ENCODE data around the gene KSR1.

DNA sequence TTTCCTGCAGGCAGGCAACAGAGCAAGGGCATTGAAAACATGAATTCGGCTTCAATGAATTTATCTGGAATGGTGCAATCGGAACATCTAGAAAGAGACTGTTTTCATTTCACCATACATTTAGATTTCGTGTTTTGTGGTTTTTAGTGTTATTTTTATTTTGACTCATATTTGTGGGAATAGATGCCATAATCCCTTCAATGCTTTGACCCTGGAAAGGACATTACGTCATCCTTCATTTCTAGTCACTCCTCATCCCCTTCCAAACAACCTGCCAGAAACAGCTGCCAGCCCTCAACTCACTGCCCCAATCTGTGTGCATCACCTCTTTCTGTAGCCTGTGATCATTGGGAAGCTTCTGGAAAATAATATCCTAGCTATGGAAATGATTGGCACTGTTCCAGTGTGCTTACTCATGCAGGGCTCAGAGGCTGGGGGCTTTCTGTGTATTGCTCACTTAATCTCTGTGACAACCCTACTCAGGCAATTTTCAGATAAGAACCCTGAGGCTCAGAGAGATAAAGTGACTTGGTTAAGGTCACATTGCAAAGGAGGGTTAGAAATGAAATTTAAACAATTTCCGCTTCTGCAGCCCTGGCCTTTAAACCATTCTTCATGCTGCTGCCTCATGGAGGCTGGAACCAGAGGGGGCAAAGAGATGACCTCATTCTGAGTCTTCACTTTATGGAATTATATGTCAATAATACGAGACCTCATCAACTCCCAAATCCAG, 9.5 kb upstream of the KSR1 start:
- TF ChIP-seq POLR2A (IDR thresholded peaks at IDR 0.05; ENCODE audit: low read depth, low read length) (no peak), POLR2AphosphoS5 (IDR thresholded peaks at IDR 0.05; ENCODE audit: low read depth, low read length) (no peak), TAF1 (IDR thresholded peaks at IDR 0.05; ENCODE audit: borderline replicate concordance, low read depth, low read length) (no peak)
